Sigmoid colon (tissue), 4 donors: Measurements from ENCODE around the gene BHLHE41.

Experiments used
- EP300 ChIP-seq, 4 donors: sonication (generic); formaldehyde crosslinking; IDR thresholded peaks; one replicate each; pipeline ENCODE4 v1.6.1; 2017; ENCODE audit warnings: antibody characterized with exemption in 4 of 4
- POLR2A ChIP-seq, 2 donors: fragments of 450-650 bp; IDR thresholded peaks; one replicate each; pipeline ENCODE4 v1.6.1; 2016; ENCODE audit warnings: antibody characterized with exemption in 2 of 2, mild to moderate bottlenecking in 2 of 2, moderate library complexity in 2 of 2
- POLR2AphosphoS5 ChIP-seq, 4 donors: sonication (generic); formaldehyde crosslinking; IDR thresholded peaks; one replicate each; pipeline ENCODE4 v1.6.1; 2017; ENCODE audit warnings: antibody characterized with exemption in 4 of 4
- TF ChIP-seq, protein P1 (sequence below), 4 experiments: fragments of 450-650 bp in 3 of 4; fragments of 200-600 bp in 1 of 4; IDR thresholded peaks; one replicate each; pipeline ENCODE4 v1.5.1; 2016 to 2019; ENCODE audit warnings: antibody characterized with exemption in 4 of 4, mild to moderate bottlenecking in 3 of 4, moderate library complexity in 2 of 4

DNA sequence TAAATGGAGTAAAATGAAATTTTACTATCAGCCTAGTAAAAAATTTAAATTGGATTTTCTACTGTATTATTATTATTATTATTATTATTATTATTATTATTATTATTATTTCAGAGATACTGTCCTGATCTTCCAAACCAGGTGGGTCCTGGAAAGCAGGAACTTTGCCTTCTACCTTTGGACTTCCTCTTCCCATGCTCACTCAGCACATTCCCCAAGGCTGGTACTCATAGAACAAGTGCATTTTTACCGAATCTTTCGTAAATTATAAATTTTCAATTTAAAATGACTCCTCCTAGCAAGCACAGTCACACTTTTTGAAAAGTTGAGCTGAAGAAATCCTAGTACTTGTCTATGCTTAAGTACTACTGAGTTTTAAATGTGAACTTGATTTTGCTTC, 29.7 kb downstream of the BHLHE41 start:
- TF ChIP-seq, protein P1, sequence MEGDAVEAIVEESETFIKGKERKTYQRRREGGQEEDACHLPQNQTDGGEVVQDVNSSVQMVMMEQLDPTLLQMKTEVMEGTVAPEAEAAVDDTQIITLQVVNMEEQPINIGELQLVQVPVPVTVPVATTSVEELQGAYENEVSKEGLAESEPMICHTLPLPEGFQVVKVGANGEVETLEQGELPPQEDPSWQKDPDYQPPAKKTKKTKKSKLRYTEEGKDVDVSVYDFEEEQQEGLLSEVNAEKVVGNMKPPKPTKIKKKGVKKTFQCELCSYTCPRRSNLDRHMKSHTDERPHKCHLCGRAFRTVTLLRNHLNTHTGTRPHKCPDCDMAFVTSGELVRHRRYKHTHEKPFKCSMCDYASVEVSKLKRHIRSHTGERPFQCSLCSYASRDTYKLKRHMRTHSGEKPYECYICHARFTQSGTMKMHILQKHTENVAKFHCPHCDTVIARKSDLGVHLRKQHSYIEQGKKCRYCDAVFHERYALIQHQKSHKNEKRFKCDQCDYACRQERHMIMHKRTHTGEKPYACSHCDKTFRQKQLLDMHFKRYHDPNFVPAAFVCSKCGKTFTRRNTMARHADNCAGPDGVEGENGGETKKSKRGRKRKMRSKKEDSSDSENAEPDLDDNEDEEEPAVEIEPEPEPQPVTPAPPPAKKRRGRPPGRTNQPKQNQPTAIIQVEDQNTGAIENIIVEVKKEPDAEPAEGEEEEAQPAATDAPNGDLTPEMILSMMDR (IDR thresholded peaks at IDR 0.05), result no peak
- TF ChIP-seq POLR2AphosphoS5 (IDR thresholded peaks at IDR 0.05) (no peak), EP300 (IDR thresholded peaks at IDR 0.05) (no peak), POLR2A (IDR thresholded peaks at IDR 0.05) (no peak)
